Stimulated activated naive CD8-positive, alpha-beta T cell treated with anti-CD3 and anti-CD28 coated beads, Interleukin-15, Interleukin-2, amounts not matched to agents 100 U/mL and 50 U/mL, for 24 hours (primary cell): Measurements from ENCODE around the gene SYT1.

Experiments
- ATAC-seq: fragments of 150-1000 bp; cut with Tn5 transposase; one replicate; pipeline ENCODE4 v1.10.0; 2021
- DNase-seq: peaks from one replicate; pipeline ENCODE4 v3.0.0; 2021

Gene SYT1

GRCh38 chr12:79058342-79058741 lies 193.8 kb downstream of the SYT1 start:
- no peak for DNase-seq
- no peak for ATAC-seq

GRCh38 chr12:79059557-79059956 lies 195.0 kb downstream of the SYT1 start:
- no peak for ATAC-seq

GRCh38 chr12:79063258-79063657 lies 198.7 kb downstream of the SYT1 start:
- no peak for DNase-seq
- no peak for ATAC-seq

More at GRCh38 chr12:79059557-79059956, 195.0 kb downstream of the SYT1 start:
- no peak for DNase-seq

GRCh38 chr12:79067977-79068376 lies 203.4 kb downstream of the SYT1 start:
- ATAC-seq (no peak), DNase-seq (no peak)

- no peak for ATAC-seq
- no peak for DNase-seq
Measured at GRCh38 chr12:79069009-79069408, 204.4 kb downstream of the SYT1 start.

- ATAC-seq = no peak
- DNase-seq = no peak
Measured at GRCh38 chr12:79071498-79071897, 206.9 kb downstream of the SYT1 start.

- no peak for ATAC-seq
Measured at GRCh38 chr12:79073506-79073905, 208.9 kb downstream of the SYT1 start.

GRCh38 chr12:79082595-79082994 lies 218.0 kb downstream of the SYT1 start:
- DNase-seq (no peak), ATAC-seq (no peak)

More at GRCh38 chr12:79073506-79073905, 208.9 kb downstream of the SYT1 start:
- no peak for DNase-seq

GRCh38 chr12:79083181-79083580 lies 218.6 kb downstream of the SYT1 start:
- DNase-seq (no peak), ATAC-seq (no peak)

GRCh38 chr12:79085106-79085682 lies 220.6 kb downstream of the SYT1 start:
- ATAC-seq = no peak

GRCh38 chr12:79086541-79087296 lies 222.1 kb downstream of the SYT1 start:
- no peak for ATAC-seq
- no peak for DNase-seq

More at GRCh38 chr12:79085106-79085682, 220.6 kb downstream of the SYT1 start:
- DNase-seq = no peak

- ATAC-seq (no peak), DNase-seq (no peak)
Measured at GRCh38 chr12:79098530-79098929, 234.0 kb downstream of the SYT1 start.

GRCh38 chr12:79108962-79109361 lies 244.4 kb downstream of the SYT1 start:
- DNase-seq = no peak
- no peak for ATAC-seq

- DNase-seq (no peak), ATAC-seq (no peak)
Measured at GRCh38 chr12:79114896-79115295, 250.3 kb downstream of the SYT1 start.

- DNase-seq = no peak
- ATAC-seq = no peak
Measured at GRCh38 chr12:79115743-79116142, 251.2 kb downstream of the SYT1 start.

- ATAC-seq = no peak
- no peak for DNase-seq
Measured at GRCh38 chr12:79119796-79120195, 255.2 kb downstream of the SYT1 start.

- DNase-seq (no peak), ATAC-seq (no peak)
Measured at GRCh38 chr12:79121486-79121885, 256.9 kb downstream of the SYT1 start.

- DNase-seq (no peak), ATAC-seq (no peak)
Measured at GRCh38 chr12:79124385-79124784, 259.8 kb downstream of the SYT1 start.

- ATAC-seq = no peak
- no peak for DNase-seq
Measured at GRCh38 chr12:79125358-79125757, 260.8 kb downstream of the SYT1 start.

GRCh38 chr12:79127271-79127751 lies 262.7 kb downstream of the SYT1 start:
- ATAC-seq = peak; percentile 52
- no peak for DNase-seq

GRCh38 chr12:79128956-79129355 lies 264.4 kb downstream of the SYT1 start:
- DNase-seq (no peak), ATAC-seq (no peak)

GRCh38 chr12:79138872-79139271 lies 274.3 kb downstream of the SYT1 start:
- ATAC-seq (no peak), DNase-seq (no peak)

GRCh38 chr12:79140711-79141110 lies 276.1 kb downstream of the SYT1 start:
- ATAC-seq = no peak

GRCh38 chr12:79141776-79142175 lies 277.2 kb downstream of the SYT1 start:
- no peak for DNase-seq
- no peak for ATAC-seq

More at GRCh38 chr12:79140711-79141110, 276.1 kb downstream of the SYT1 start:
- no peak for DNase-seq
